ENCODE data around the gene PEX5L. TPM values are rescaled to one million over a fixed set of nuclear protein-coding genes. Genes with fewer than 3 reads are reported as not detected.
"Not testable (repeated sequence)": the region's sequence is repeated elsewhere in the genome, so short reads cannot be mapped to it uniquely, and the experiment has no call there.

The PEX5L gene
- total and polyA plus RNA-seq, 3 experiments from 2014 or later: 0.15 TPM; not detected in 2

- H3K4me3 Mint-ChIP-seq: no peak overlapping the region
Measured at GRCh38 chr3:180066598-180066997, 29.9 kb upstream of the PEX5L start.

GRCh38 chr3:180063783-180064182, 27.0 kb upstream of the PEX5L start:
- Histone ChIP-seq H3K27me3 (ENCODE audit: insufficient read depth, low read length, poor library complexity, severe bottlenecking) (no peaks in the 10 kb centered on the region), H3K36me3 (ENCODE audit: insufficient read depth, low read length) (no peaks in the 10 kb centered on the region), H3K4me1 (ENCODE audit: insufficient read depth, low read length) (no peaks in the 10 kb centered on the region), H3K9me3 (ENCODE audit: low read length) (no peaks in the 10 kb centered on the region), H3K27ac (ENCODE audit: low read depth, low read length) (no peak overlapping the region), H3K4me3 (ENCODE audit: low read length) (no peak overlapping the region)
- Mint-ChIP-seq H3K27me3 (no peaks in the 10 kb centered on the region), H3K4me1 (no peaks in the 10 kb centered on the region), H3K9me3 (no peaks in the 10 kb centered on the region), H3K27ac (no peak overlapping the region), H3K36me3 (no peaks in the 10 kb centered on the region), H3K4me3 (no peak overlapping the region)
- CTCF ChIA-PET: no interaction called here
- POLR2A ChIA-PET: no interaction called here
- no peak for DNase-seq

More at GRCh38 chr3:180066598-180066997, 29.9 kb upstream of the PEX5L start:
- Mint-ChIP-seq H3K27me3 (no peaks in the 10 kb centered on the region), H3K4me1 (no peaks in the 10 kb centered on the region), H3K9me3 (no peaks in the 10 kb centered on the region), H3K27ac (no peak overlapping the region), H3K36me3 (no peaks in the 10 kb centered on the region)
- no peak for DNase-seq
- ChIA-PET POLR2A (no interaction called here), CTCF (no interaction called here)
- Histone ChIP-seq H3K27ac (ENCODE audit: low read depth, low read length) (no peak overlapping the region), H3K36me3 (ENCODE audit: insufficient read depth, low read length) (no peaks in the 10 kb centered on the region), H3K27me3 (ENCODE audit: insufficient read depth, low read length, poor library complexity, severe bottlenecking) (no peaks in the 10 kb centered on the region), H3K9me3 (ENCODE audit: low read length) (no peaks in the 10 kb centered on the region), H3K4me1 (ENCODE audit: insufficient read depth, low read length) (no peaks in the 10 kb centered on the region), H3K4me3 (ENCODE audit: low read length) (no peak overlapping the region)

- DNase-seq: no peak
Measured at GRCh38 chr3:180062771-180063170, 26.0 kb upstream of the PEX5L start.

DNA sequence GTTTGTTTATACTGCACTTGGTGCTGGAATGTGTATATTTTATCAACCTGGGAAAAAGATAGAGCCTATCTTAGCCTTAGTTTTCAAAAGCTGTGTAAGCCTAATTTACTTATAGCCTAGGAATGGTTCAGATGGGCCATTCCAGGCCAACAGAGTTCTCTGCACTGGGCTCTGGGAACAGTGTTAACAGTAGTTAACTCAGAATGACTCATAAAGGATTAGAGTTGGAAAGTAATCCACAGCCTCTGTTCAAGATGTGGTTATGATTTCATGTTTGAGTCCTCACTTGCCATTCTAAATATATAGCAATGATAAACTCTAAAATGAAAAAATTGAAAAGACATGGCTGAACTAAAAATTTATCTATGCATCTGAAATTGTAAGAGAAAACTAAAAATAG, 22.6 kb upstream of the PEX5L start:
- Mint-ChIP-seq H3K27ac (no peak overlapping the region), H3K4me1 (no peaks in the 10 kb centered on the region), H3K27me3 (no peaks in the 10 kb centered on the region), H3K4me3 (no peak overlapping the region), H3K9me3 (no peaks in the 10 kb centered on the region), H3K36me3 (no peaks in the 10 kb centered on the region)
- H3K27ac ChIP-seq (ENCODE audit: low read depth, low read length): no peak overlapping the region
- no peaks in the 10 kb centered on the region for H3K9me3 ChIP-seq (ENCODE audit: low read length)
- H3K4me1 ChIP-seq (ENCODE audit: insufficient read depth, low read length): no peaks in the 10 kb centered on the region
- no peak for DNase-seq
- no peaks in the 10 kb centered on the region for H3K27me3 ChIP-seq (ENCODE audit: insufficient read depth, low read length, poor library complexity, severe bottlenecking)
- ChIA-PET POLR2A (no interaction called here), CTCF (no interaction called here)
- H3K36me3 ChIP-seq (ENCODE audit: insufficient read depth, low read length): no peaks in the 10 kb centered on the region
- no peak overlapping the region for H3K4me3 ChIP-seq (ENCODE audit: low read length)

More at GRCh38 chr3:180062771-180063170, 26.0 kb upstream of the PEX5L start:
- Histone ChIP-seq H3K27me3 (ENCODE audit: insufficient read depth, low read length, poor library complexity, severe bottlenecking) (no peaks in the 10 kb centered on the region), H3K4me1 (ENCODE audit: insufficient read depth, low read length) (no peaks in the 10 kb centered on the region), H3K9me3 (ENCODE audit: low read length) (no peaks in the 10 kb centered on the region), H3K4me3 (ENCODE audit: low read length) (no peak overlapping the region), H3K27ac (ENCODE audit: low read depth, low read length) (no peak overlapping the region), H3K36me3 (ENCODE audit: insufficient read depth, low read length) (no peaks in the 10 kb centered on the region)
- no peaks in the 10 kb centered on the region for H3K9me3 Mint-ChIP-seq
- H3K36me3 Mint-ChIP-seq: no peaks in the 10 kb centered on the region
- H3K27me3 Mint-ChIP-seq: no peaks in the 10 kb centered on the region
- CTCF ChIA-PET: no interaction called here
- H3K4me3 Mint-ChIP-seq: no peak overlapping the region
- no peak overlapping the region for H3K27ac Mint-ChIP-seq
- POLR2A ChIA-PET: no interaction called here
- no peaks in the 10 kb centered on the region for H3K4me1 Mint-ChIP-seq

DNA sequence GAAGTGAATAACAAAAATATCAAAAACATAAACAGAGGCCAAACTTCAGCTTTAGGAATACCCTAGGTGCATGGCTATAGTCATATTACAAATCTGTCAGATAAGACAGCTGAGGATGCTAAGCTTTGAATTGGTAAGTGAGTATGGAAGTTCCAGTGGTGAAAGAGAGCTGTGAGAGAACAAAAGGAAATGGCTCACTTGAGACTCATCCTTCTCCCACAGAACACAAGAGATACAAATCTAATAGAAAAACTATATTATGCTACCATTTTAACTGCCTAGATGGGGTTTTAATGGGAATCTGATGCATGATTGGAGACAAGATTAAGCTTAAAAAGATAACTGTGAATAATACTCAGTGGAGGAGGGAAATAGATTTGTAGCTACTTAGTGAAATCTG, 21.5 kb upstream of the PEX5L start:
- H3K27me3 Mint-ChIP-seq: no peaks in the 10 kb centered on the region
- no peak overlapping the region for H3K27ac Mint-ChIP-seq
- POLR2A ChIA-PET: no interaction called here
- CTCF ChIA-PET: no interaction called here
- H3K4me1 Mint-ChIP-seq: no peaks in the 10 kb centered on the region
- Histone ChIP-seq H3K27ac (ENCODE audit: low read depth, low read length) (no peak overlapping the region), H3K4me3 (ENCODE audit: low read length) (no peak overlapping the region), H3K36me3 (ENCODE audit: insufficient read depth, low read length) (no peaks in the 10 kb centered on the region), H3K4me1 (ENCODE audit: insufficient read depth, low read length) (no peaks in the 10 kb centered on the region), H3K27me3 (ENCODE audit: insufficient read depth, low read length, poor library complexity, severe bottlenecking) (no peaks in the 10 kb centered on the region), H3K9me3 (ENCODE audit: low read length) (no peaks in the 10 kb centered on the region)
- H3K36me3 Mint-ChIP-seq: no peaks in the 10 kb centered on the region
- no peak overlapping the region for H3K4me3 Mint-ChIP-seq
- no peaks in the 10 kb centered on the region for H3K9me3 Mint-ChIP-seq
- no peak for DNase-seq

- not testable (repeated sequence) for H3K9me3 Mint-ChIP-seq
Measured at GRCh38 chr3:180055656-180056055, 18.9 kb upstream of the PEX5L start.

DNA sequence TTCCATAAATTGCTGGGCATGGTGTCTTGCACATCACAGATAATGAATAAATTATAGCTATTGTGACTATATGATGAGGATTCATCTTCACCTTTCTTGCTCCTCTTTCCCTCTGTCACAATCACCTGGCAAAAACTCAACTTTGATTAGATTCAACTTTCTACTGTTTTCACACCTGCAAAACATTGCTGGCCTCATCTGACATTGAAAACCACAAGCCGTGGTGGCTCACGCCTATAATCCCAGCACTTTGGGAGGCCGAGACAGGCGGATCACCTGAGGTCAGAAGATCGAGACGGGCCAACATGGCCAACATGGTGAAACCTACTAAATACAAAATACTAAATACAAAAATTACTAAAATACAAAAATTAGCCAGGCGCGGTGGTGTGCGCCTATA, 12.7 kb upstream of the PEX5L start:
- no peak overlapping the region for H3K27ac Mint-ChIP-seq

More at GRCh38 chr3:180055656-180056055, 18.9 kb upstream of the PEX5L start:
- CTCF ChIA-PET; H3K36me3 Mint-ChIP-seq; H3K27me3 Mint-ChIP-seq; H3K36me3 ChIP-seq (ENCODE audit: insufficient read depth, low read length); H3K9me3 ChIP-seq (ENCODE audit: low read length); H3K4me1 ChIP-seq (ENCODE audit: insufficient read depth, low read length); DNase-seq; POLR2A ChIA-PET; H3K4me3 Mint-ChIP-seq; H3K27me3 ChIP-seq (ENCODE audit: insufficient read depth, low read length, poor library complexity, severe bottlenecking); H3K27ac Mint-ChIP-seq; H3K27ac ChIP-seq (ENCODE audit: low read depth, low read length); H3K4me1 Mint-ChIP-seq; H3K4me3 ChIP-seq (ENCODE audit: low read length): not testable (repeated sequence)

GRCh38 chr3:180048840-180049239, 12.1 kb upstream of the PEX5L start:
- Mint-ChIP-seq H3K36me3 (no peaks in the 10 kb centered on the region), H3K4me3 (no peak overlapping the region), H3K27me3 (peaks cover 1 to 7% of the 10 kb centered on the region in 2 donors), H3K4me1 (no peaks in the 10 kb centered on the region), H3K9me3 (peaks cover 0 to 2% (median 0%) of the 10 kb centered on the region in 5 donors), H3K27ac (no peak overlapping the region)
- H3K27me3 ChIP-seq (ENCODE audit: insufficient read depth, low read length, poor library complexity, severe bottlenecking): no peaks in the 10 kb centered on the region
- no peak overlapping the region for H3K4me3 ChIP-seq (ENCODE audit: low read length)
- no peaks in the 10 kb centered on the region for H3K36me3 ChIP-seq (ENCODE audit: insufficient read depth, low read length)
- H3K27ac ChIP-seq (ENCODE audit: low read depth, low read length): no peak overlapping the region
- ChIA-PET CTCF (no interaction called here), POLR2A (no interaction called here)
- H3K4me1 ChIP-seq (ENCODE audit: insufficient read depth, low read length): no peaks in the 10 kb centered on the region
- no peaks in the 10 kb centered on the region for H3K9me3 ChIP-seq (ENCODE audit: low read length)
- DNase-seq: no peak

More for the DNA sequence above, 12.7 kb upstream of the PEX5L start:
- H3K27me3 Mint-ChIP-seq: peaks cover 1 to 7% of the 10 kb centered on the region in 2 donors
- H3K4me3 Mint-ChIP-seq: no peak overlapping the region
- Histone ChIP-seq H3K27ac (ENCODE audit: low read depth, low read length) (no peak overlapping the region), H3K4me1 (ENCODE audit: insufficient read depth, low read length) (no peaks in the 10 kb centered on the region), H3K4me3 (ENCODE audit: low read length) (no peak overlapping the region), H3K27me3 (ENCODE audit: insufficient read depth, low read length, poor library complexity, severe bottlenecking) (no peaks in the 10 kb centered on the region), H3K36me3 (ENCODE audit: insufficient read depth, low read length) (no peaks in the 10 kb centered on the region), H3K9me3 (ENCODE audit: low read length) (no peaks in the 10 kb centered on the region)
- H3K9me3 Mint-ChIP-seq: peaks cover 0 to 2% (median 0%) of the 10 kb centered on the region in 5 donors
- POLR2A ChIA-PET: no interaction called here
- CTCF ChIA-PET: no interaction called here
- H3K36me3 Mint-ChIP-seq: no peaks in the 10 kb centered on the region
- H3K4me1 Mint-ChIP-seq: no peaks in the 10 kb centered on the region
- no peak for DNase-seq

GRCh38 chr3:180048103-180048502, 11.4 kb upstream of the PEX5L start:
- Mint-ChIP-seq H3K27ac (no peak overlapping the region), H3K36me3 (no peaks in the 10 kb centered on the region), H3K9me3 (peaks cover 0 to 2% (median 0%) of the 10 kb centered on the region in 5 donors), H3K27me3 (peaks cover 1 to 7% of the 10 kb centered on the region in 2 donors), H3K4me1 (no peaks in the 10 kb centered on the region), H3K4me3 (no peak overlapping the region)
- ChIA-PET CTCF (no interaction called here), POLR2A (no interaction called here)
- Histone ChIP-seq H3K4me3 (ENCODE audit: low read length) (no peak overlapping the region), H3K9me3 (ENCODE audit: low read length) (no peaks in the 10 kb centered on the region), H3K4me1 (ENCODE audit: insufficient read depth, low read length) (no peaks in the 10 kb centered on the region), H3K27me3 (ENCODE audit: insufficient read depth, low read length, poor library complexity, severe bottlenecking) (no peaks in the 10 kb centered on the region), H3K27ac (ENCODE audit: low read depth, low read length) (no peak overlapping the region), H3K36me3 (ENCODE audit: insufficient read depth, low read length) (no peaks in the 10 kb centered on the region)
- DNase-seq: no peak
